HEK293T (cell line): Measurements from ENCODE around the gene SLC43A3.

Experiments used
- CTCF ChIA-PET: fragments of 350-600 bp; formaldehyde crosslinking; extraction: SDS; loops from one replicate; lab custom pipeline; 2021; ENCODE audit warnings: antibody characterized with exemption, inconsistent platforms; lab: Yijun Ruan, JAX
- POLR2A ChIA-PET: fragments of 350-600 bp; formaldehyde crosslinking; extraction: SDS; loops from one replicate; lab custom pipeline; 2020; ENCODE audit warnings: antibody characterized with exemption, inconsistent platforms; lab: Yijun Ruan, JAX
- DNase-seq: peaks from one replicate; pipeline ENCODE4 v3.0.0; 2012; ENCODE audit warnings: mixed read lengths; ENCODE audit errors: extremely low spot score
- ARNT ChIP-seq: fragments of 450-650 bp; IDR thresholded peaks from 2 replicates; pipeline ENCODE4 v1.6.1; 2017; ENCODE audit warnings: mild to moderate bottlenecking
- BHLHE40 ChIP-seq: fragments of 450-650 bp; IDR thresholded peaks from 2 replicates; pipeline ENCODE4 v1.6.1; 2016; ENCODE audit warnings: mild to moderate bottlenecking, moderate library complexity, borderline replicate concordance
- CTBP1 ChIP-seq: fragments of 450-650 bp; IDR thresholded peaks from 2 replicates; pipeline ENCODE4 v1.6.1; 2016; ENCODE audit warnings: borderline replicate concordance
- ELF4 ChIP-seq: fragments of 450-650 bp; IDR thresholded peaks from 2 replicates; pipeline ENCODE4 v1.6.1; 2017; ENCODE audit warnings: antibody characterized with exemption
- FOXA1 ChIP-seq: fragments of 450-650 bp; IDR thresholded peaks from 2 replicates; pipeline ENCODE4 v1.6.1; 2016; ENCODE audit warnings: mild to moderate bottlenecking
- FOXK2 ChIP-seq: fragments of 450-650 bp; IDR thresholded peaks from 2 replicates; pipeline ENCODE4 v1.6.1; 2016; ENCODE audit warnings: mild to moderate bottlenecking
- FOXM1 ChIP-seq: fragments of 450-650 bp; IDR thresholded peaks from 2 replicates; pipeline ENCODE4 v1.6.1; 2017; ENCODE audit warnings: mild to moderate bottlenecking, borderline replicate concordance
- HDGF ChIP-seq: fragments of 450-650 bp; IDR thresholded peaks from 2 replicates; pipeline ENCODE4 v1.6.1; 2017; ENCODE audit warnings: antibody characterized with exemption, borderline replicate concordance
- L3MBTL2 ChIP-seq: fragments of 450-650 bp; conservative IDR thresholded peaks from 2 replicates; pipeline ENCODE4 v1.6.1; 2016; ENCODE audit warnings: mild to moderate bottlenecking
- LEF1 ChIP-seq: fragments of 450-650 bp; IDR thresholded peaks from 2 replicates; pipeline ENCODE4 v1.6.1; 2017; ENCODE audit warnings: mild to moderate bottlenecking, borderline replicate concordance
- NFRKB ChIP-seq: fragments of 450-650 bp; IDR thresholded peaks from 2 replicates; pipeline ENCODE4 v1.6.1; 2016; ENCODE audit warnings: mild to moderate bottlenecking, moderate library complexity
- SP1 ChIP-seq: fragments of 450-650 bp; IDR thresholded peaks from 2 replicates; pipeline ENCODE4 v1.6.1; 2017
- SUZ12 ChIP-seq: fragments of 450-650 bp; IDR thresholded peaks from 2 replicates; pipeline ENCODE4 v1.6.1; 2016; ENCODE audit warnings: mild to moderate bottlenecking
- TARDBP ChIP-seq: fragments of 450-650 bp; IDR thresholded peaks from 2 replicates; pipeline ENCODE4 v1.6.1; 2016
- ZNF384 ChIP-seq: fragments of 450-650 bp; IDR thresholded peaks from 2 replicates; pipeline ENCODE4 v1.6.1; 2016
- TF ChIP-seq, protein P1 (sequence below): fragments of 450-650 bp; IDR thresholded peaks from 2 replicates; pipeline ENCODE4 v1.6.1; 2016

The SLC43A3 gene

DNA sequence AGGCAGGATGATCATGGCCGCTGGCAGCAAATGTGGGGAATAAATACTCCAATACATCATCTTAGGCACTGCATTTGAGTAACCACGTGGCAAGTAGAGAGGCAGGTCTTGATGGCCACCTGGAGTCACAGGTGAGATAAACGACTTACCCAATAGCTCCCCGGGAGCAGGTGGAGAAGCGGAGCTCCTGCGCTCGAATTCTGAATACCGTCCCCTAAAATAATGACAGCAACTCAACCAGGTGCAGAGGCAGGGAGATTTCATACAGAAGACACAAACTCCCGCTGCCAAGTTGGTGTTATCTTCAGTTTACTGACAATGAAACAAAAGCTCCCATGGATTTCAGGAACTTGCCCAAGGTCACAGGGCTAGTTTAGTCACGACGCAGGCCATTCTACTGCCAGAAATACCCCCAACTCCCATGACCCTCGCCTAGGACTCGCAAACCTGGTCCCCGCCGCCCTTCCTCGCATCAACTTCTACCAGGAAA, 437 bp downstream of the SLC43A3 start:
- DNase-seq = no peak
- TF ChIP-seq, protein P1, sequence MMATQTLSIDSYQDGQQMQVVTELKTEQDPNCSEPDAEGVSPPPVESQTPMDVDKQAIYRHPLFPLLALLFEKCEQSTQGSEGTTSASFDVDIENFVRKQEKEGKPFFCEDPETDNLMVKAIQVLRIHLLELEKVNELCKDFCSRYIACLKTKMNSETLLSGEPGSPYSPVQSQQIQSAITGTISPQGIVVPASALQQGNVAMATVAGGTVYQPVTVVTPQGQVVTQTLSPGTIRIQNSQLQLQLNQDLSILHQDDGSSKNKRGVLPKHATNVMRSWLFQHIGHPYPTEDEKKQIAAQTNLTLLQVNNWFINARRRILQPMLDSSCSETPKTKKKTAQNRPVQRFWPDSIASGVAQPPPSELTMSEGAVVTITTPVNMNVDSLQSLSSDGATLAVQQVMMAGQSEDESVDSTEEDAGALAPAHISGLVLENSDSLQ = no peak
- TF ChIP-seq HDGF (no peak), ZNF384 (no peak), BHLHE40 (no peak), L3MBTL2 (no peak), SP1 (no peak), NFRKB (no peak), FOXA1 (no peak), LEF1 (no peak), ARNT (no peak), FOXK2 (no peak), FOXM1 (no peak), ELF4 (no peak), CTBP1 (no peak), SUZ12 (no peak)
- ChIA-PET CTCF (no interaction called here), POLR2A (no interaction called here)

- DNase-seq = no peak
- ChIA-PET POLR2A (no interaction called here), CTCF (no interaction called here)
- TF ChIP-seq SUZ12 = no peak
- TF ChIP-seq ARNT = no peak
- TF ChIP-seq BHLHE40 = no peak
- no peak for TF ChIP-seq HDGF
- no peak for TF ChIP-seq TARDBP
- TF ChIP-seq NFRKB = no peak
- no peak for TF ChIP-seq L3MBTL2
- TF ChIP-seq FOXM1 = no peak
- no peak for TF ChIP-seq FOXK2
- TF ChIP-seq ZNF384 = no peak
- TF ChIP-seq FOXA1 = no peak
Measured at GRCh38 chr11:57425565-57426438, 1.1 kb downstream of the SLC43A3 start.

- ChIA-PET CTCF (no interaction called here), POLR2A (no interaction called here)
- TF ChIP-seq NFRKB (no peak), BHLHE40 (no peak), SP1 (no peak), FOXA1 (no peak)
- no peak for DNase-seq
Measured at GRCh38 chr11:57424792-57425564, 1.9 kb downstream of the SLC43A3 start.

DNA sequence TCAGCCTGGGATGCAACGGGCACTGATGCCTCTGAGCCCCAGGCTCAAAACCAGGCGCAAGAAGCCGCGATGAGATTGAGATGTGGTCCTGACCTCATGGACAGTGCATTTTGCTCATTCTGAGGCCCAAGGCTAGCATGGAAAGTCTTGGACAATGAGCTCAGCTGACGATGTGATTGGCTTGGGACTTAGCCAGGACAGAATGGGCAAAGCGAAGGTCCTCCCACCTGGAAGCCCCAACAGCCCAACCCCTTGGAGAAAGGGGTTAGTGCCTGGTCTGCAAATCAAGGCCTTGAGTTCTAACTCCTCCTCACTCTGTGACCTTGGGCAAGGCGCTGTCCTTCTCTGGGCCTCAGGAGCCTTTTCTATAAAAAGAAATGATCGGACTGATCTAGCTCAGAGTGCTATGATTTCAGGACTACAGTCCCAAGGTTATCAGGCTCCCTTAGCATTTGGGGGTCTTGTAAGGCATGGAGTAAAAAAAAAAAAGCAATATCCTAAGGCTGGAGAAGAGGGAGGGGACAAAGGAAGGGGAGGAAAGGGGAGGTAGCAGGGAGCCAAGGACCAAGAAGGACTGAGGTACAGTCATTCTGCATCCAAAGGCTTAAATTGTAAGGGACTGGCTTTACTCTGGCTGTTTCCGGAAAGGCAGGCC, 2.7 kb downstream of the SLC43A3 start:
- ChIA-PET POLR2A (no interaction called here), CTCF (no interaction called here)
- TF ChIP-seq FOXK2 (no peak), ZNF384 (no peak), ELF4 (no peak), BHLHE40 (no peak), TARDBP (no peak), NFRKB (no peak), ARNT (no peak)
- DNase-seq = no peak

GRCh38 chr11:57422669-57423068, 4.3 kb downstream of the SLC43A3 start:
- no peak for TF ChIP-seq FOXM1
- TF ChIP-seq L3MBTL2 = no peak
- ChIA-PET POLR2A (no interaction called here), CTCF (interaction anchor here (0.6 kb wide), 1 partner anchor 37 kb away, joined by 3 read pairs; the partner anchor contains the start of gene RTN4RL2)
- no peak for DNase-seq

- TF ChIP-seq SP1 (no peak), LEF1 (no peak), SUZ12 (no peak), NFRKB (no peak)
- TF ChIP-seq, protein P1 = no peak
- CTCF ChIA-PET = no interaction called here
- POLR2A ChIA-PET = no interaction called here
- DNase-seq = no peak
Measured at GRCh38 chr11:57421805-57422204, 5.1 kb downstream of the SLC43A3 start.

- POLR2A ChIA-PET = no interaction called here
- no peak for TF ChIP-seq CTBP1
- no peak for TF ChIP-seq TARDBP
- no peak for TF ChIP-seq ARNT
- TF ChIP-seq BHLHE40 = no peak
- TF ChIP-seq NFRKB = no peak
- no peak for TF ChIP-seq LEF1
- TF ChIP-seq, protein P1 = no peak
- no peak for TF ChIP-seq SP1
- no peak for TF ChIP-seq FOXA1
- no peak for TF ChIP-seq SUZ12
- no peak for TF ChIP-seq L3MBTL2
- no peak for TF ChIP-seq ELF4
- TF ChIP-seq HDGF = no peak
- no peak for TF ChIP-seq ZNF384
- TF ChIP-seq FOXM1 = no peak
- TF ChIP-seq FOXK2 = no peak
- no peak for DNase-seq
- CTCF ChIA-PET = interaction anchor here (1.4 kb wide), 1 partner anchor 37 kb away, joined by 3 read pairs; no protein-coding TSS in a partner anchor
Measured at GRCh38 chr11:57421066-57421465, 5.9 kb downstream of the SLC43A3 start.
